DMS114 treated with DMSO at 0.1 percent for 48 hours (cell line): ENCODE data around the gene GID8.
A peak's percentile ranks its signal among the peaks of the same experiment; 100 is the strongest.

Experiments
- DNase-seq: peaks from one replicate; lab custom pipeline; 2025; ENCODE audit not compliant: unreplicated experiment; lab: John Stamatoyannopoulos, UW

GID8 gene

DNA sequence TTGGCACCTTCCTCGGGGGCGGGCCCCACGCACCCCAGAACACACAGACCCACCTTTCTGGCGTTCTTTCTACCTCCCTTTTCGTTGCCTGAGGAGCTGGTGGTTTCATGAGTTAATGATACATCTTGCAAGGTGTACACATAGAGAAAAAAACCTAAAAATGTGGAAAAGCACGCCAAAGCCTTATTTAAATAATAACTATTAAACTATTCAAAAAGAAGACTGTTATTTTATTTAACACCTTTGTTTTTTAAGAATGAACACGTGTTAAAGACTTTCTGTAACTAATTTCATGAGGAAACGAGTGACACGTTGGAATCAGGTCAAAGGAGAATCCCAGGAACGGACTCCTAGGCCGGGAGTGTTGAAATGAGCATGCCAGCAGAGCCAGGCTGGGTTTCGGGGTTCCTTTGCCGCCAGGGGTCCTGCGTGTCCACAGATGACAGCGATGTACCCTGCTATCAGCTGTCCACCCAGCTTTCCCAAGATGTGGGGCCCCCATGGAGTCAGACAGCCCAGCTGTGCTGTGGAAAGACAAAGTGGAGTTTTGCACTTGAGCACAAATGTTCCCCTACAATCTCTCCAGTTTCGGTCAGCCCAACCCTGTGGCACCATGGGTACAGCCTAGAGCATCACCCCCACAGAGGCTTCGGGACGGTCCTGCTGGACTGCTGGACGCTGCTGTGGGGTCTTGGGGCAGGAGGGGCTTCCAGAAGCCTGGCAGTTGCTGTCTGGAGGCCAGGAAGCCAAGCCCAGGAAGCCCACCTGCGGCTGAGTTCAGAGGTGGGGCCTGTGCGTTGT lies 30.6 kb downstream of the GID8 start:
- DNase-seq = no peak

- DNase-seq = no peak
Measured at GRCh38 chr20:62969179-62969760, 31.3 kb downstream of the GID8 start.

GRCh38 chr20:62969939-62970306 lies 32.0 kb downstream of the GID8 start:
- no peak for DNase-seq

- DNase-seq = no peak
Measured at GRCh38 chr20:62970307-62971210, 32.6 kb downstream of the GID8 start.

DNA sequence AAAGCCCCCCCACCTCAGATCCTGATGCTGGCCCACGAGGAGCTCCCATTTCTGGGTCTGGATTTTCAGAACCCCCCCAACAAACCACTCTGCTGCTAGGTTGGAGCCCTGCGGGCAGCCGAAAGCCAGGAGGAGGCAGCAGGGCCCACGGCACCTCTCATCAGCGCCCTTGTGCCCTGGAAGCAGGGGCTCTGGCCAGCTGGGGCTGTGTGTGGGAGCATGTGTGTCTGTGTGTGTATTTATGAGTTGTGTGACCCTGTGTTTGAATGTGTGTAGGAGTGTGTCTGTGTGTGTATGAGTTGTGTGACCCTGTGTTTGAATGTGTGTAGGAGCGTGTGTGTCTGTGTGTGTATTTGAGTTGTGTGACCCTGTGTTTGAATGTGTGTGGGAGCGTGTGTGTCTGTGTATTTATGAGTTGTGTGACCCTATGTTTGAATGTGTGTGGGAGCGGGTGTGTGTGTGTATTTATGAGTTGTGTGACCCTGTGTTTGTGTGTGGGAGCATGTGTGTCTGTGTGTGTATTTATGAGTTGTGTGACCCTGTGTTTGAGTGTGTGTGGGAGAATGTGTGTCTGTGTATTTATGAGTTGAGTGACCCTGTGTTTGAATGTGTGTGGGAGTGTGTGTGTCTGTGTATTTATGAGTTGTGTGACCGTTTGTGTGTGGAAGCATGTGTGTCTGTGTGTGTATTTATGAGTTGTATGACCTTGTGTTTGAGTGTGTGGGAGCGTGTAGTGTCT lies 33.4 kb downstream of the GID8 start:
- no peak for DNase-seq

DNA sequence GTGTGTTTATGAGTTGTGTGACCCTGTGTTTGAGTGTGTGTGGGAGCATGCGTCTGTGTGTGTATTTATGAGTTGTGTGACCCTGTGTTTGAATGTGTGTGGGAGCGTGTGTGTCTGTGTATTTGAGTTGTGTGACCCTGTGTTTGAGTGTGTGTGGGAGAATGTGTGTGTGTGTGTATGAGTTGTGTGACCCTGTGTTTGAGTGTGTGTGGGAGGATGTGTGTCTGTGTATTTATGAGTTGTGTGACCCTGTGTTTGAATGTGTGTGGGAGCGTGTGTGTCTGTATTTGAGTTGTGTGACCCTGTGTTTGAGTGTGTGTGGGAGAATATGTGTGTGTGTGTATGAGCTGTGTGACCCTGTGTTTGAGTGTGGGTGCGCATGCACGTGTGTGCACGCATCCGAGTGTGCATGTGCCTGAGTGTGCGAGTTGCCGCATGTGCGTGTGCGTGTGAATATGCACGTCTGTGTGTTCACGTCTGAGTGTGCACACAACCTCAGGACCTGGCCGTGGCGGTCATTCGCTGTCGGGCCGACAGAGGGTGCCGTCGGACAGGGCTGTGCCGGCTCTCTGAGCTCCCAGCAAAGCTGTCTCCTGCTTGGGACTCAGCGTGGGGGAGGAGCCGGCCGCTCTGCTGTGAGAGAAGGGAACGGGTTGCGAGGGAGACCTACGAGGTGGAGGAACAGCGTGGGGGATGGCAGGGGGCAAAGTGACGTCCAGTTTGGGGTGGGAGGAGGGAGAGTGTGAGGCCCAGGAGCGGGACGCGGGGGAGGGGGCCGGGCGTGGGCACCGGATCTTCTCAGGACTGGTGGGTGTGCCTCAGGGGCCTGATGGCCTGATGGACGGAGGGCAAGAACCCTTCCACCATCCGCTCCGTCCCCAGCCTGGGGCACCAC lies 34.2 kb downstream of the GID8 start:
- DNase-seq = peak; percentile 70

DNA sequence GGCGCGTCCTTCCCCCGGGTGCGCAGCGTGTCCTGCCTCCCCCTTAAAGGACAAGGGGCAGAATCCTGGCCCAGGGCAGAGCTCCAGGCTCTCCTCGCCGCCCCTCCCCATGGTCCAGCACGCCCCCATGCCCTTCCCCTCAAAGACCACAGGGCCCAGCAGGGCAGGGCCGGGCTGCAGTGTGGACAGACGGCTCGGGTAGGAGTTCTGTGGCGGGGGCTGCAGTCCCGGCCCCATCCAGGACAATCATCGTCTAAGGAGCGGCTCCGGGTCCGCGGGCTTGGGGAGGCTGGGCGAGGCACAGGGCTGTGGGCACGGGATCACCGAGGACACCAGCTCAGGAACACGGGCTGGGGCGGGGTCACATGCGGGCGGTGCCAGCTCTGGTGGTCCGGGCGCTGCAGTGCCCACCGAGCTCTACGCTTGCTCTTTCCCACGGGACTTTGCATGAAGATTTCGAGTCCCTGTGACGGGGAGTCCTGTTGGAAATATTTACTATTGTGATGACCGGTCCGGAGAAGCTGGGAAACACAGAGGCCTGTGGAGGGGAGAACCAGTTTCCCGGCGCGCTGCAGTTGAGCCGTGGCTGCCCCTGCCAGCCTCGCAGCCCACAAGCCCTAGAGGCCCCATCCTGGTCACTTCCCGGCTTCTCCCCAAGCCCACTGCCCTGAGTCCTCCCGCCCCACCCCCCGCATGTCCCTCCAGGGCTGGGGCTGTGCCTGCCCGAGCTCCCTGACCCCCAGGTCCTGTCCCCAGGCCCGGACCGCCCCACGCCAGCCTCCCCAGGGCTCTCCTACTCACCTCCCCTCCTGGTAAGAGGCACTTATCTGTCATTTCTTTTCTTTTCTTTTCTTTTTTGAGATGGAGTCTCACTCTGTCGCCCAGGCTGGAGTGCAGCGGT lies 35.1 kb downstream of the GID8 start:
- DNase-seq = no peak

DNA sequence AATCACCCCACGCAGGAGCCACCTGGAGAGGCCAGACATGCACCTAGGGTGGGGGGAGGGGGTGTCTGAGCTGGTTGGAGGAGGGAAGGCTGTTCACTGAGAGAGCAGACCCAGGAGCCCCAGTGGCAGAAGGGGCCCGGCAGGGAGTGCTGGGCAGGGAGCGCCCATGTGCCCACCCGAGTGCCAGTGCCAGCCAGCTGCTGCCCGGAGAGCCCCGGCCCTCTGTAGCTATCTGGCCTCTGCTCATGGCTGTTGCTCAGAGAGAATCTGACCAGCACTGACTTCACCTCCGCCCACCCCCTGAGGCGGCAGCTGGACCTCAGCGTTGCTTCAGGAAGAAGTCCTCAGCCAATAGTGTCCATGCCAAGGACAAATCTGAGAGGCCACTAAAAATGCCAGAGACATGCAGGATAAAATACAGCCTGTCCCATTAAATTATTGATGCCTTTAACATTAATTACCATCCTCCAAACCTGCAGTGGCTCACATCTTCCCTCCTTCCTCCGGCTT lies 37.4 kb downstream of the GID8 start:
- no peak for DNase-seq

DNA sequence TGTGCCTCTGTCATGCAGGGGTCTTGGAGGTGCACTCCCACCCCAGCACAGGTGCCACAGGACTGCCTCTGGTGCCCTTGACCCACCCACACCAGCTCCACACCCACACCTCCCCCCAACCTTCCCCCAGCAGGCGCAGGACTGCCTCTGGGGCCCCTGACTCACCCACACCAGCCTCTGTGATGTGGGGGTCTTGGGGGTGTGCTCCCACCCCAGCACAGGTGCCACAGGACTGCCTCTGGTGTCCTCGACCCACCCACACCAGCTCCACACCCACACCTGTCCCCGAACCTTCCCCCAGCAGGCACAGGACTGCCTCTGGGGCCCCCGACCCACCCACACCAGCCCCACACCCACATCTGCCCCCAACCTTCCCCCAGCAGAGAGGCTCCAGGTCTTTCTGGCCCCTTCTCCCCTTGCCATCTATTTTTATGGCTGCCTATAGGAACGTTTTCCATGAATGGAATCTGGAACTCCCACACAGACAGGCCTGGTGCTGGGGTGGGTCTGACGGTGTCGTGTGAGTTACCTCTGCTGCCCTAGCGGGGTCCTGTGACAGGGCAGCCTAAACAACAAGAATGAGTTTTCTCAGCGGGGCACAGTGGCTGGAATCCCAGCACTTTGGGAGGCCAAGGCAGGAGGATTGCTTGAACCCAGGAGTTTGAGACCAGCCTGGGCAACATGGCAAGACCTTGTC lies 38.0 kb downstream of the GID8 start:
- DNase-seq = no peak

- no peak for DNase-seq
Measured at GRCh38 chr20:62976886-62977285, 38.9 kb downstream of the GID8 start.

- DNase-seq = no peak
Measured at GRCh38 chr20:62977613-62978560, 39.9 kb downstream of the GID8 start.

GRCh38 chr20:62978561-62978943 lies 40.6 kb downstream of the GID8 start:
- DNase-seq = no peak

DNA sequence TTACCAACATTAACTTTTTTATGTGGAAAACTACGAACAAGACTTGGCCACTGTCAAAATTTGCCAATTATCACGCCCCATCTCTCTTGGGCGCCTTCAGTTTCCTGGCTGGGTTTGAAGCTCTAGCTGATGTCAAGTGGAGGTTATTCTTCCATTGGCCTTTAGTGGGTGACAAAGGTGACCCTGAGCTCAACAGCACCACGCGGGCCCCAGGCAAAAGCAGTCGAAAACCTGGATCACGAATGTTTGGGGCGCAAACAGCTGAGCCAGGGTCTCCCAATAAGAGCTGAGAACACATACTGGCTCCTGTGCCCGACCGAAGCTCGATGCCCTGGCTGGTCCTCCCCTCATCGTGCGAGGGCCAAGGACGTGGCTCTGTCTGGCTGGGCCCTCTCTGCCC lies 41.4 kb downstream of the GID8 start:
- DNase-seq = no peak

DNA sequence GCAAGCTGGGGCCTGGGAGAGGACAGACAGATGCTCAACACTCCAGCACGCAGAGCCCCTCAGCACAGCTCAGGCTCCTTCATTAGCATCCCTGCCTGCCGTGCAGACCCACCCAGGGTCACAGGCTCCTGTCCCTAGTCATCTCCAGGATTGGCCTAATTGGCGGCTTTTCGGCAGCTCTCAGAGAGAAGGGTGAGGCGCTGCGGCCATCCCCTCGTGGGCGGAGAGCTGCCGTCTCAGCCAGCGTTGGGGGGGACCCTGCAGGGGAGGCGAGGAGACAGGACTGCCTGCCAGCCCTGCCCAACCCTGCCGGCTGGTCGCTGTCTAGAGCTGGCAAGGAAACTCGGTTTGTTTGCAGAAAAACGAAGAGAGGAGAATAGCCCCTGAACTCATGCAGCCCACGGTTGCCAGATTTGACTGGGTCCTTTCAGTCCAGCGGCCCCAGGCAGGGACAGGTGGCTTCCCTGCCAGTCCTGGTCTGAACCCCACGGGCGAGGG lies 42.0 kb downstream of the GID8 start:
- DNase-seq = no peak

- DNase-seq = no peak
Measured at GRCh38 chr20:62980380-62980960, 42.5 kb downstream of the GID8 start.

DNA sequence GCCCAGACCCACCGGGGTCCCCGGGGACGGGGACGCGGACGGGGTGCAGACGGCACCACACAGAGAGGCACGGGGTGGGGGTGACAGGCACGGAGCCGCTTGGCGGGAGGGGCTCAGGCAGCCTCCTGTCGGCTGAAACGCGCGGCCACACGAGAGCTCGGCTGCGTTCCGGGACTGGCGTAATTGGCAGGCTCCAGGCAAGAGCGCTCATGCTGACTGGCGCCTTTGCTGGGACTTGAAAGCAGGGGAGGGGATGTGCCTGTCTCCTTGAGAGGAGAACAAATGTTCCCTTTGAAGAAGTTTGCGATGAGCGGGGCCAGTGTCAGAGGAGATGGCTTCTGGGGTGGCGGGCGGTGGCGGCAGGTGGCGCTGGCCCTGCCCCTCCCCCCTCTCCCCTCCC lies 43.0 kb downstream of the GID8 start:
- no peak for DNase-seq
